Keratinocyte (primary cell): ENCODE measurements around the gene RNF212.

ENCODE experiments used
- CTCF ChIP-seq, 3 experiments: IDR thresholded peaks in 1 of 3; conservative IDR thresholded peaks in 1 of 3; optimal IDR thresholded peaks in 1 of 3; 2 replicates in 2 of 3; 3 replicates in 1 of 3; pipeline versions ENCODE3 to v1.5.1; 2011; ENCODE audit warnings: low read length in 3 of 3, mild to moderate bottlenecking in 3 of 3, moderate library complexity in 2 of 3, control low read depth in 1 of 3, inconsistent platforms in 1 of 3; ENCODE audit not compliant: insufficient read depth in 2 of 3; ENCODE audit errors: extremely low read depth in 1 of 3
- EZH2 ChIP-seq: IDR thresholded peaks from one replicate; pipeline ENCODE4 v1.6.1; 2012; ENCODE audit warnings: inconsistent platforms, mild to moderate bottlenecking, low read length, moderate library complexity

GRCh38 chr4:1065732-1066131, 47.6 kb downstream of the RNF212 start:
- TF ChIP-seq CTCF (optimal IDR thresholded peaks at IDR 0.05 in 1 of 3, IDR thresholded peaks at IDR 0.05 in 1 of 3, conservative IDR thresholded peaks at IDR 0.05 in 1 of 3; ENCODE audit: extremely low read depth in 1 of 3, insufficient read depth in 2 of 3, low read length in 3 of 3) (no peak), EZH2 (no peak)
